Stimulated activated CD4-positive, alpha-beta T cell treated with anti-CD3 and anti-CD28 coated beads, Interleukin-2, amount 100 ng/mL, for 48 hours (primary cell): ENCODE measurements around the gene STMN3.
"Not testable (repeated sequence)": the region's sequence is repeated elsewhere in the genome, so short reads cannot be mapped to it uniquely, and the experiment has no call there.

ENCODE experiments used
- DNase-seq, 2 donors: peaks; one replicate each; pipeline ENCODE4 v3.0.0-alpha.2; 2020

STMN3 gene

DNA sequence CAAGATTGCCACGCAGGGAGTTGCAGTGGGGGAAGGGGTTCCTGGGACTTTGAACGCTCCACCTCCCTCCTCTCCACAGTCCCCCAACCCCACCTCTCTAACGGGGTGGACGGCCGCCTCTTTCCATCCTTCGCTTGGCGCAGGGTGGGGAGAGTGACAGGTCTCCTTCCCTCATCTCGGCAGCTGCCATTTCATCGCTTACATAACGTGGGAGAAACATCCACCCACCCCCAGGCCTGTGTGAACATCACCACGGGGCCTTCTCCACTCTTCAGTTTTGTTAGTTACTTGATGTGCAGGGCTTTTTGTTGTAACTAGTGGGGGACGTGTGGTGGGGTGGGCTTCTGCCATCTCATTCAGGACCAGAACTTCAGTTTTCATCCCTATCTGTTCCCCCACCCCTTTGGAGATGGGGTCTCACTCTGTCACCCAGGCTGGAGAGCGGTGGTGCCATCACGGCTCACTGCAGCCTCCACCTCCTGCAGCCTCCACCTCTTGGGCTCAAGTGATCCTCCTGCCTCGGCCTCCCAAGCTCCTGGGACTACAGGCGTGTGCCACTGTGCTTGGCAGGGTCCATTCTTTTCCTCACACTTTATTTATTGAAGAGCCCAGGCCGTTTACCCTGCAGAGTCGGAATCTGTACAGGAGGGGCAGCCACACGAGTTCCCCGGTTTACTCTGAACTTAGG is 22.6 kb upstream of the STMN3 start:
- DNase-seq: no peak

DNA sequence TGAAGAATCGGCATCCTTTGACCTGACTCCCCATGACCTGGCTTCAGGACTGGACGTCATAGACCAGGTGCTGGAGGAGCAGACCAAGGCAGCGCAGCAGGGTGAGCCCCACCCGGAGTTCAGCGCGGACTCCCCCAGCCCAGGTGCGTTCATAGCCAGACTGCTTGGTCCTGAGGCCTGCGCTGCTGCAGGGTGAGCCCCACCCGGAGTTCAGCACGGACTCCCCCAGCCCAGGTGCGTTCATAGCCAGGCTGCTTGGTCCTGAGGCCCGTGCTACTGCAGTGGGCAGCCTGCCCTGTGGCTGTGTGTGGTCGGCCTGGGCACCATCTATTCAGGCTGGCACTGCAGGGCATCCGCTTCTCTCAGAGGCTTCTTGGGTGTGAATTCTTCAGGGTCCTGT is 20.7 kb upstream of the STMN3 start:
- no peak for DNase-seq

DNA sequence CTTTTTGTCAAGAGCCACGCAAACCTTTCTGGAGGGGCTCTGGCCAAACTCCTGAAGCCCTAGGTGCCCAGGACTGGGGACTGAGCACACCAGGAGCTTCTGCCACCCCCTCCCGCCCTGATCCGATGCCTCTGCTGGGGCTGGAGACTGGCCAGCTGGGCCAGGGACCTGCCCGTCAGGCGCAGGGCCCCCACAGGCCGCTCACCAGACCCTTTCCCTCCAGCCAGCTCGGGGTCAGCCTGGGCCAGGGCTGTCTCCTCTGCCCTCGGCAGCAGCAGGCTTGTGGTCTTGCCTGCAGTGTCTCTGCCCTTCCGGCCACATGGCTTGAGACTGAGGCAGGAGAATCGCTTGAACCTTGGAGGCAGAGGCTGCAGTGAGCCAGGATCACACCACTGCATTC is 19.4 kb upstream of the STMN3 start:
- no peak for DNase-seq

DNA sequence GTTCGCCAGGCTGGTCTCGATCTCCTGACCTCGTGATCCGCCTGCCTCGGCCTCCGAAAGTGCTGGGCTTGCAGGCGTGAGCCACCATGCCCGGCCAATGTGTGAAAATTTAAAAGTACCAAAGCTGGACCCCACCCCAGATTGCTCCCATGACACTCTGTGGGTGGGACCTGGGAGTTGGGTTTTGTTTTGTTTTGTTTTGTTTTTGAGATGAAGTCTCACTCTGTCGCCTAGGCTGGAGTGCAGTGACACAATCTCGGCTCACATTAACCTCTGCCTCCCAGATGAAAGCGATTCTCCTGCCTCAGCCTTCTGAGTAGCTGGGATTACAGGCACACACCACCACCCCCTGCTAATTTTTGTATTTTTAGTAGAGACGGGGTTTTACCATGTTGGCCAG is 18.5 kb upstream of the STMN3 start:
- DNase-seq: not testable (repeated sequence)

DNA sequence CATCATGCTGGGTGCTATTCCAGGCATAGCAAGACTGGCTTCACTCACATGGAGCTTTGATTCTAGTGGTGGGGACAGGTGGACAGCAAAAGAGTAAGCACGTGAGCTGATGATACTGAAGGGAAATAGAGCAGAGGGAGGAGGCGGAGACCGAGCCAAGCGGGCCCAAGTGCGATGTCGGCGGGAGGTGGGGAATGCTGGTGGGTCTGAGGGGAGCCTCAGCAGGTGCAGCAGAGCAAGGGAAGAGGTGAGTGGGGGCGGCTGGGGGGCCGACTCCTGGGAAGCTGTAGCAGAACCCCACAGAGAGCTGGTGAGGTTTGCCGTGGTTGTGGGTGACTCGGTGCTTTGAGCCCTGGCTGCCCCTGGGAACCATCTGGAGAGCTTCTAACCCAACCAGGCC is 15.1 kb upstream of the STMN3 start:
- no peak for DNase-seq

DNA sequence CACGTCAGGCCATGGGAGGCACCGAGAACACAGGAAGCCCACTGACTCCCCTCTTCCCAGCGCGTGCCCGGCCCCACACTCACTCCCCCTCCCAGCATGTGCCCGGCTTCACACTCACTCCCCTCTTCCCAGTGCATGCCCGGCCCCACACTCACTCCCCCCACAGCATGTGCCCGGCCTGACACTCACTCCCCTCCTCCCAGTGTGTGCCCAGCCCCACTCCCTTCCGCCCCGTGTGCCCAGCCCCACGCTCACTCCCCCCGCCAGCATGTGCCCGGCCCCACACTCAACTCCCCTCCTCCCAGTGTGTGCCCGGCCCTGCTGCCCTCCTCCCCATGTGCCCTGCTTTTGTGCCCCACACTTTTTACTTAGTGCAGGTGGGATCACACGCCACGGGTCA is 14.6 kb upstream of the STMN3 start:
- DNase-seq: no peak

DNA sequence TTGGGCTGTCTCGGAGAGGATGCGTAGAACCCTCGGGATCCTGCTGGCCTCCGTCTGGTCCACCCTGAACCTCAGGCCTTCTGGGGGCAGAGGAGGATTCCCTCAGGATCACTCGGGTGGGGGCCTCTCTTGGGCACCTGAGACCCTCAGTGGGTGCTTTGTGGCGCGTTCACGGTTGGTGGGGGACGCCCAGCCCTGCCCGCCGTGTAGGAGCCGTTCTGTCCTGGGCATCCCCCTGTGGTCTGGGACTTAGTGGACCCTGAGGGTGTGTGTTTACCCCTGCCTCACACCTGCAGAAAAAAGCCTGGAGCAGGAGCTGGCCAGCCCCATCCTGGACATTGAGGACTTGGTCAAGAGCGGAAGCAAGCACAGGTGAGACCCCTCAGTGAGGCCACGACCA is 12.5 kb upstream of the STMN3 start:
- DNase-seq: no peak

DNA sequence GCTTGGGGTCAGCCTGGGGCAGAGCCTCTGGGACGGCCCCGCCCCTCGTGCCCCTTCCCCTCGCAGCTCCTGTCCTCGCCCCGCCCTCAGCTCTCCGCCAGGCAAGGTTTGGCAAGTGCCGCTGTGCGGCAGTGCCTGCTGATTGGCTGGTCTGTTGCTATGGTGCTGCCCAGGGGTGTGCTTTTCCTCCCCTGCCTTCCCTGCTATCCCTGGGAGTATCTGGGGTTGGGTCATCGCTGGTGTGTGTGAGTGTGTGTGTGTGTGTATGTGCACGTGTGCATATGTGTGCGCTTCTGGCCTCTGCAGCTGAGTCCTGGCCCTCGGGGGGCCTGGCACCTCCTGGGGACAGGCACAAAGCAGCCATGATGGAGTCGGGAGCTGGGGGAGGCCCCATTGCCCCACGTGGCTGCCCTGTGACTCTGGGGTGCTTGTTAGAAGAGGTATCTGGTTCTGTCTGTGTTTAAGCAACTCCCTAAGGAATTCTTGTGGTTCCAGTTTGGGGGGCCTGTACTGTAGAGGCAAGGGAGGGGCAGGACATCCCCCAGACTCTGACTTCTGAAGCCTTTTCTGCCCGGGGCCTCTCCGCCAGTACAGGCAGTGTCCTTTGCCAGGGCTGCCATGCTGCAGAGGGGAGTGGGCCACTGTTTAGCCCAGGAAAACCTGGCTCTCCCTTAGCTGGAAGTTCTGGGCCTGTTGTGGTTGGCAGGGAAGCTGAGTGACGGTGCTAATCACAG is 11.8 kb upstream of the STMN3 start:
- DNase-seq: no peak

DNA sequence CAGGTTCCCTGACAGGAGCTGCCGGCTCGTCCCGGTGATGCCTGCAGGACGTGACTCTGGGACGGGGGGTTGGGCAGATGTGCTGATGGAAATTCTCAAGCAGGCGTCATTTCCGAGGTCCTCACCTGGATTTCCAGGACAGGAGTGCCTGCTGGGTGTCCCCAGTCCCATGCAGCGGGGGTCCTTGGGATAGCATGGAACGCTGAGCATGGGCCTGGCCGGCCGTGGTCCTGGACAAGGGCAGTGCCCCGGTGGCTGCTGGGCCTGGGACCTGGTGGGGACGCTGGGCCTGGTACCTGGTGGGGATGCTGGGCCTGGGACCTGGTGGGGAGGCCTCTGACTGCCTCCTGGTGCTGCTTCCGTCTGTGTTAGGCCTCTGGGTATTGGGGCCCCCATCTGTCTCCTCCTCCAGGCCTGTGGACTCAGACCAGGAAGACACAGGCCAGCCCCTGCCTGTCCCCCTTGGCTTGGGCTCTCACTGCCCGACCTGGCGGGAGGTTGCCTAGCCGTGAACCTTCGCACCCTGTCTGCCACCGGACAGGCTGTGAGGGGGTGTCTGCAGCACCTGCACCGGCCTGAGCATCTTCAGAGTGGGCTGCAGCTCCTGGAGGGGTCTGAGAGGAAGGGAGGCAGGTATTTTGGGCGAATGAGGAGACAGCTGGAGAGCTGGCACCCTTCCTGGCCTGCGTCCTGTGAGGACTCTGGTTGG is 11.1 kb upstream of the STMN3 start:
- DNase-seq: no peak

DNA sequence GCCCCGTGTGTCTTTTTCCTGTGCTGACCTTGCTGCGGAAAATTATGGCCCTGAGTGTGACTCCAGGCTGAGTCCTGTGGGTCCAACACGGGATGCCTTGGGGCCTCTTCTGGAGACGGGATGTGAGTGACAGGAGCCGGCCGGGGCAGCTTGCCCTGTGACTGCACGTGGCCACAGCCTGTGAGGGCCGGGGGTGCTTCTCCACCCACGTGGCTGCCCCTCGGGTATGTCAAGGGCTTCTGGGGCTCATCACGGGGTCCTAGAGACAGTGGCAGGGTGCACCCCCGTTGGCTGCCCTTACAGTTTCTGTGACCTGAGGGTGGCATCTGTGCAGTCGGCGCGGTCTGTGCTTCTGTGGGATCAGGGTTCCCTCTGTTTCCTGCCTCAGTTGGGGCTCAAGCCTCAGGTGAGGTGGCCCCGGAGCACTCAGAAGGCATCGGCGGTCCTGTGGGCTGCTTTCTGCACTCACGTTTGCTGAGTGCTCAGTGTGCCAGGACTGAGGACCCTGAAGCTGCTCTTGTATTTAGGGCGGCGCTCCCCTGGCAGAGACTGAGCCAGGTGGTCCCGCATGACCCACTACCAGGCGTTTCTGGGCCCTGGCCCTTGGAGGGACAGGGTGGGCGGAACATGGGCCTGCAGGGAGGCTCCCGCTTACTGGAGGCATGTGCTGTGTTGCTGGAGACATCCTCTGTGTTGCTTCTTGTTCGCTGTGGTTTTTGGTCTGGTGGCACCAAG is 10.3 kb upstream of the STMN3 start:
- no peak for DNase-seq

DNA sequence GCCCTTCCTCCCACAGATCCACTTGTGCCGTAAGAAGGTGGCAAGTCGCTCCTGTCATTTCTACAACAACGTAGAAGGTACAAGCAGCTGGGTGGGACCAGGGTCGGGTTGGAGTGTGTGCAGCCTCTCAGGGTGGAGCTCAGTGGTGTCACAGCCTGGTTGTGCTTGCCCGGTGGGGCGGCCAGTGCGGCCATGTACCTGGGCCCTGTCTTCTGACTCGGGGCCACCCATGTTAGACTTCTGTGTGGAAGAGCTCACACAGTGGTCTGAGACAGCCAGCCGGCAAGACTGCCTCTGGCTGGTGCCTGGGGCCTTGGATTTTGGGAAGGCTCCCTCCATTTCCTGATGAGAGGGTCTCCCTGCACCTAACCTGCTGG is 9.6 kb upstream of the STMN3 start:
- DNase-seq: no peak

DNA sequence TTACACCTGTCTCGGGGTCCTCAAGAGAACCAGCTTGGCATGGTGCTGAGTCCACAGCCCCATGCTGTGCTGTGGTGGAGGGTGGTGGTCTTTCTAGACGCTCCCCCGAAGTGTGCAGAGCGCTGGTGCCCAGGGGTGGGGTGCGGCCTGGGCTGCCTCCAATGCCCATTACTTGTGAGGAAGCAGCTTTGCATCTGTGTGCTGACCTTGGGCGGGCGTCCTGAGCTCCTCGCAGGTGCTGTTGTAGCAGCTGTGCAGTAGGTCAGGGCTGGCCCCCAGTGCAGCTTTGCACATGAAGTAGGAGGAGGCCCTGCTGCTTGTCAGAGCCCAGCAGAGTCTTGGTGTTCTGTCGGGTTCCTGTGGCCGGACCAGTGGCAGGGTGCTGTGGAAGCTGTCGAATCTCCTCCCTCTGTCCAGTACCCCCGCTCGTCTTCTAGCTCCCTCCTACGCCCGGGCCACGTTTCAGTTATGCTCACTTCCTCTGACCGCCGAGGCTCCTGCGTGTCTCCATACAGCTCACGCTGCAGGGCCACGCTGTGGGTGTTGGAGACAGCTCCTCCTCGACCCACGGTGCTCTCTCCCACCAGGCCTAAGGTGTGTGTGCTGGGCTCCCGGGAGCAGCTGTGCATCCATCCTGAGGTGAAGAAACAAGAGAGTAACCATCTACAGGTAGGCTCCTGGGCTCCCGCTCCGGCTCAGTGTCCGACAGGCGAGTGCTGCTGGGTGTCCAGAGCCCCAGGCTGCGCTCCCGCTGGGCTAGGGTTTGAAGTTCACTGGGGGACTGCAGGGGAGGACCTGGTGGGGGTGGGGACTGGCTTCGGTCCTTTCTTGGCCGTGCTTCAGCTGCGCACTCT is 9.0 kb upstream of the STMN3 start:
- DNase-seq: no peak

DNA sequence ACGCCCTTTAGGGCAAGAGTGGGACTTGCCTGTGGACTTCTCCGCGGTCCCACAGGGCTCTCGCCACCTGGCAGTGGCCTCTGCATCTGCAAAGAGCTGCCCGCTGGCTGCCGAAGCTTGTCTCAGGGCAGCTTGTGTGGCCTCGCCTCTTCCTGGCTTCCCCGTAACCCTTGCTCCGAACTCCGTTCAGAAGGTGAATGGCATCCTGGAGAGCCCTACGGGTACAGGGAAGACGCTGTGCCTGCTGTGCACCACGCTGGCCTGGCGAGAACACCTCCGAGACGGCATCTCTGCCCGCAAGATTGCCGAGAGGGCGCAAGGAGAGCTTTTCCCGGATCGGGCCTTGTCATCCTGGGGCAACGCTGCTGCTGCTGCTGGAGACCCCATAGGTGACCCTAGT is 7.9 kb upstream of the STMN3 start:
- DNase-seq: no peak

DNA sequence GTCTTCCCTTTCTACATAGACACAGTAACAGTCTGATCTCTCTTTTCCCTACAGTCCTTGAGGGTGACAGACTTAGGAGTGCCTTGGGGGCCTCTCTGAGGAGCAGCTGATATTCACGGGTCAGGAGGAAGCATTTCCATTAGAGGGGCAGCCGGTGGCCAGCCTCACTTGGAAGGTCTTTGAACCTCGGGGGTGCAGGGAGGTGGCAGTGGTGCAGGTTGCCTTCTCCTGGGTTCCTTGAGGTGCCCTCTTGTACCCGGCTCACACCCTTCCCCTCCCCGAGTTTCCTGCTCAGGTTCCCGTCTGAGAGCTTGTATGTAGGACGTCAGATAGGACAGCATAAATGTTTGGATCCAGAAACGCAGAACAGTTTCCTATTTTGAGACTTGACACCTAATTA is 7.4 kb upstream of the STMN3 start:
- no peak for DNase-seq

DNA sequence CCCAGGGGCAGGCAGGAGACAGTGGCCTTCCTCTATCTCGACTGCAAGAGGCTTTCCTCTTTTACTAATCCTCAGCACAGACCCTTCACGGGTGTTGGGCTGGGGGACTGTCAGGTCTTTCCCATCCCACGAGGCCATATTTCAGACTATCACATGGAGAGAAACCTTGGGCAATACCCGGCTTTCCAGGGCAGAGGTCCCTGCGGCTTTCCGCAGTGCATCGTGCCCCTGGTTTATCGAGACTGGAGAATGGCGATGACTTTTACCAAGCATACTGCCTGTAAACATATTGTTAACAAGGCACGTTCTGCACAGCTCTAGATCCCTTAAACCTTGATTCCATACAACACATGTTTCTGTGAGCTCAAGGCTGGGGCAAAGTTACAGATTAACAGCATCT is 7.0 kb upstream of the STMN3 start:
- not testable (repeated sequence) for DNase-seq

DNA sequence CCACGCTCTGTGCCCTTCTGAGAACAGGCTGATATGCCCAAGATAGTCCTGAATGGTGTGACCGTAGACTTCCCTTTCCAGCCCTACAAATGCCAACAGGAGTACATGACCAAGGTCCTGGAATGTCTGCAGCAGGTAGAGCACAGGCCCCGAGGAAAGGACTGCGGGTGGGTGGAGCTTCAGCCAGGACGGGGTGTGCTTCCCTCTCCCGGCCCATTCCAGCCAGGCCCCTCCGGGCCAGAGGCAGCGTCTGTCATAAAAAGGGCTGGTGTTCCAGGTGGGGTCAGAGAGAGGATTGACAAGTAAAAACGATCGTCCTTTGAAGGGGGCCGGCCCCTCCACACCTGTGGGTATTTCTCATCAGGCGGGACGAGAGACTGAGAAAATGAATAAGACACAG is 6.1 kb upstream of the STMN3 start:
- DNase-seq: no peak

DNA sequence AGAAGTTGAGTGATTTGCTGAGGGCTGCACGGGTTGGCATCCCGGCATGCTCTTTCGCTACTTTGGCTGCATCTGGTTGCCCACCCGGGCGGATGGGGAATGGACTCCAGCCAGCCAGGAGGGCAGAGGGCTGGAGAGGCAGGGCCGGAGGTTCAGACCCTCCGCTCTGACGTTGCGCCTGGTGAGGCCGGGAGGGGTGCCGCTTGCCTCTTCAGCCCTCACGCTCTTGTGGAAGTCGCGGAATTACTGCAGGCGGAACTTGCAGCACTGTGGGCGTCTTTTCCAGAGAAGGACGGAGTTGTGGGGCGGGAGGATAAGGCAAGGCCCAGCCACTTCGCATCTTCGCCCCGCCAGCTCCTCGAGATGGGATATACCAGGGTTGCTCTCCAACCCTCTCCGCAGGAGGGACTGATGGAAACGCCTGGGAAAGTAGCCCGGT is 5.5 kb upstream of the STMN3 start:
- DNase-seq: no peak

DNA sequence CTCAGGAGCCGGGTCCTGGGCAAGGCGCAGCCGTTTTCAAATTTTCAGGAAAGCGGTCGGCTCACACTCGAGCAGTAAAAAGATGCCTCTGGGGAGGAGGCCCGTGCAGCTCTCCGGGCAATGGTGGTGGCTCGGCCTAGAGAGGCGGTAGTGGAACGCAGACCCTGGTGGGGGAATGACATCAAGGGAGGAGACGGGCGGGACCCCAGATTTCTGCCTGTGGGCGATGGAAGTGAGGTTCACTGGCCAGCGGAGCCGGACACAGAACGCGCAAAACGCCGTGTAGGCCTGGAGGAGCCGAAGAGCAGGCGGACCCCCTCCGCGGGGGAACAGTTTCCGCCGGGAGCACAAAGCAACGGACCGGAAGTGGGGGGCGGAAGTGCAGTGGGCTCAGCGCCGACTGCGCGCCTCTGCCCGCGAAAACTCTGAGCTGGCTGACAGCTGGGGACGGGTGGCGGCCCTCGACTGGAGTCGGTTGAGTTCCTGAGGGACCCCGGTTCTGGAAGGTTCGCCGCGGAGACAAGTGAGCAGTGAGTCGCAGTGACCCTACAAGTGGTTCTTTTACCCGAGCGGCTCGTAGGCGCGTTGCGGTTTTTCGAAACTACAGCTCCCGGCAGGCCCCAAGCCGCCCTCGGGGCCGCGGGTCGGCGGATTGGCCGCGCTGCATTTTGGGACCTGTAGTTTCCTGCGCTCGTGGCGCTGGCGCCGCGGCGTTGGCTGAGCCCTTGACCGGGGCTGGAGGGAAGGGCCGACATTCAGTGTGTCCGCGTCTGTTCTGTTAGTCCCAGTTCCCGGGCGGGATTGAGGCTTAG is 4.9 kb upstream of the STMN3 start, which contains the start of gene RTEL1:
TSS of gene RTEL1 (plus strand) at position 376 of the 812 bp plus-strand sequence. CDS start 1,091 bp downstream, outside the sequence.
- peak; percentile 89 to 91 for DNase-seq

DNA sequence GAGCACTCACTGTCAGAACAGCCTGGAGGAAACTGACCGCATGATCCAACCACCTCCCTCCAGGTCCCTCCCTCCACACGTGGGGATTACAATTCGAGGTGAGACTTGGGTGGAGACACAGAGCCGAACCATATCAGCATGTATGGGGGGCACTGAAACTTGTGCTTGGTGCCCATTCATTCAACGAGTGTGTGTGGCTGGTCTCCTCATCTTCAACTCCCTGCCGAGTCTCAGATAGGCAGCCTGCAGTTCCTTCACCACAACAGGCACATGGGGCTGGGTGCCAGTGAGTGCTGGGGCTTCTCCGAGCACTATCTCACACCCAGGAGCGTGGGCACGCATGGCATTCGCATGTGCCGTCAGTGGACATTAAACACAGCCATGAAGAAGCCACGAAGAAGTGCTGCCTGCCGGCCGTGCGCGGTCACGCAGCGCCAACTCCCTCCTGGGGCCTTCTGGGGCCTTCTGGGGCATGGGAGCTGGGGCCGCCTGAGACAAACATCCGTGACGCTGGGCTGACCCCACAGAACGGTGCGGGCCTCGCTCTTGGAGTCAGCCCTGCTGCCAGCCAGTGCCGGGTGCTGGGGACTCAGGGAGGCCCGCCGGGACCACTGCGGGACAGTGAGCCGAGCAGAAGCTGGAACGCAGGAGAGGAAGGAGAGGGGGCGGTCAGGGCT is 4.2 kb upstream of the STMN3 start:
- no peak for DNase-seq

DNA sequence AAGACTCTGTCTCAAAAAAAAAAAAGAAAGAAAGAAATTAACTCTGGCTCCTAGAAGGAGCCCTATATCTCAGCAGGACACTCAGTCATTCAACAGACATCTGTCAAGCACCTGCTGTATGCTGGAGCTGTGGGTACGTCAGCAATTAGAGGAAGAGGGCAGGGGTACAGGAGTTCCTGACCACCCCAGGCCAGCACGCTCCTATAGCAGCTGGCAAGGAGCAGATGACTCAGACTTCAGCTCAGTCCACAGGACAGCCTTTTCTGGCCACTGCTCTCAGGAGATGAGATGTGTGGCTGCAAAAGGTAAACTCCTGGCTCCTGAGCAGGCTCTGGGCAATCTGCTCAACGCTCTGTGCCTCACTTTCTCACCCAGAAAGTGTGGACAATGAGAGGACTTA is 3.2 kb upstream of the STMN3 start:
- no peak for DNase-seq

DNA sequence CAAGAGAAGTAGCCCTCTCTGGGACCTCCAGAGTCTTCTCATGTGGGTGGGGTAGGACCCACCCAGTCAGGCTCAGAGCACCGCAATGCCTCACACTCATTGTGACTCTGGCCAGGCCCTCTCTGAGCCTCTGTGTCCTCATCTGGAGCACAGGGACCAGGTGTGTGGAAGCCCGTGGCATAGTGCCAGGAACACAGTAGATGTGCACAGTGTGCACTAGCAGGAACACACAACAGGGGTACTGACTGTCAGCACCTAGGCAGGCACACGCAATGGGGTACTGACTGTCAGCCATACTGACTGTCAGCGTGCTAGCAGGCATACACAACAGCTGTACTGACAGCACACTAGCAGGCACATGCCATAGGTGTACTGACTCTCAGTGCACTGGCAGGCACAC is 2.0 kb upstream of the STMN3 start:
- no peak for DNase-seq
